22Rv1 (cell line): ENCODE results near the gene GDPD2.

Experiments used
- CTCF ChIP-seq: fragments of 450-650 bp; IDR thresholded peaks from 2 replicates; pipeline ENCODE4 v1.5.1; 2017; ENCODE audit warnings: mild to moderate bottlenecking
- ZFX ChIP-seq: fragments of 450-650 bp; IDR thresholded peaks from 2 replicates; pipeline ENCODE4 v1.6.1; 2017; ENCODE audit warnings: antibody characterized with exemption, borderline replicate concordance

GRCh38 chrX:70479247-70479921, 56.3 kb downstream of the GDPD2 start:
- no peak for TF ChIP-seq CTCF
- TF ChIP-seq ZFX = no peak
